ENCODE results near the gene C17orf113. TPM values are rescaled to one million over a fixed set of nuclear protein-coding genes. Genes with fewer than 3 reads are reported as not detected.

Gene C17orf113
- total and polyA plus RNA-seq, 10 donors, result 0.35 to 1.6 (median 0.63) TPM

GRCh38 chr17:41988418-41988817 is 62.0 kb downstream of the C17orf113 start:
- DNase-seq, result no peak
- H3K4me3 ChIP-seq, result no peak overlapping the region
- WGBS, 5 donors, result 96 to 99% (median 98%) methylated on average over 2 of the region's 2 CpGs
- TF ChIP-seq POLR2A (IDR thresholded peaks at IDR 0.05) (no peak), POLR2AphosphoS5 (IDR thresholded peaks at IDR 0.05) (no peak), CTCF (IDR thresholded peaks at IDR 0.05 in 8 of 11, conservative IDR thresholded peaks at IDR 0.05 in 3 of 11) (no peak)
- intact Hi-C loops (cut with DNase I; ENCODE audit: low total_unique reads), result no loop called here
- peaks cover 7 to 100% (median 95%) of the 10 kb centered on the region in 6 donors for H3K36me3 ChIP-seq
- no peaks in the 10 kb centered on the region for H3K27me3 ChIP-seq (replicated peaks in 1 of 7)
- H3K27ac ChIP-seq, result no peak overlapping the region
- H3K4me1 ChIP-seq, result peaks cover 0 to 11% (median 0%) of the 10 kb centered on the region in 6 donors
- H3K9me3 ChIP-seq, result no peaks in the 10 kb centered on the region

Other genes with a start within 250 kb of the C17orf113 start
- gene P3H4, start 238.7 kb downstream of the C17orf113 start, total RNA-seq, result 1 to 10 TPM; 5.5 to 7.1 (median 6.0) TPM
- gene P3H4, start 238.7 kb downstream of the C17orf113 start, polyA plus RNA-seq, result 1 to 10 TPM; 3.3 to 5.1 (median 3.5) TPM
- 10 to 100 TPM; 14.8 to 30.8 (median 16.7) TPM for gene FKBP10, start 237.6 kb downstream of the C17orf113 start, total RNA-seq
- gene FKBP10, start 237.6 kb downstream of the C17orf113 start, polyA plus RNA-seq, result 10 to 100 TPM in 1 of 3 donors, 1 to 10 TPM in 2; 9.6 to 18.9 (median 9.9) TPM
- gene NT5C3B, start 214.4 kb downstream of the C17orf113 start, total RNA-seq, result 10 to 100 TPM; 17.0 to 43.9 (median 26.0) TPM
- 10 to 100 TPM; 38.9 to 62.7 (median 60.9) TPM for gene NT5C3B, start 214.4 kb downstream of the C17orf113 start, polyA plus RNA-seq
- 1 to 10 TPM in 1 of 7 donors, under 1 TPM in 1, not detected in 5; 0.60 to 2.1 TPM for gene KLHL10, start 212.8 kb downstream of the C17orf113 start, total RNA-seq
- gene KLHL10, start 212.8 kb downstream of the C17orf113 start, polyA plus RNA-seq, result under 1 TPM; 0.03 to 0.20 (median 0.05) TPM
- 10 to 100 TPM; 10.1 to 25.2 (median 12.6) TPM for gene KLHL11, start 185.2 kb downstream of the C17orf113 start, total RNA-seq
- 1 to 10 TPM in 1 of 3 donors, under 1 TPM in 2; 0.17 to 1.1 (median 0.20) TPM for gene KLHL11, start 185.2 kb downstream of the C17orf113 start, polyA plus RNA-seq
- 100 to 1,000 TPM in 2 of 7 donors, 10 to 100 TPM in 5; 64.9 to 112 (median 87.6) TPM for gene ACLY, start 131.7 kb downstream of the C17orf113 start, total RNA-seq
- 10 to 100 TPM; 17.7 to 28.6 (median 21.6) TPM for gene ACLY, start 131.7 kb downstream of the C17orf113 start, polyA plus RNA-seq
- gene ODAD4, start 120.0 kb downstream of the C17orf113 start, total RNA-seq, result 1 to 10 TPM in 1 of 7 donors, under 1 TPM in 2, not detected in 4; 0.20 to 1.0 (median 0.52) TPM
- under 1 TPM; 0.22 to 0.35 (median 0.30) TPM for gene ODAD4, start 120.0 kb downstream of the C17orf113 start, polyA plus RNA-seq
- 10 to 100 TPM; 29.2 to 49.8 (median 44.2) TPM for gene CNP, start 83.8 kb downstream of the C17orf113 start, total RNA-seq
- gene CNP, start 83.8 kb downstream of the C17orf113 start, polyA plus RNA-seq, result 10 to 100 TPM; 22.3 to 41.6 (median 25.9) TPM
- 100 to 1,000 TPM in 1 of 7 donors, 10 to 100 TPM in 6; 60.6 to 108 (median 90.4) TPM for gene DNAJC7, start 33.2 kb downstream of the C17orf113 start, total RNA-seq
- 10 to 100 TPM; 68.5 to 75.7 (median 71.6) TPM for gene DNAJC7, start 33.2 kb downstream of the C17orf113 start, polyA plus RNA-seq
- 10 to 100 TPM; 20.7 to 38.8 (median 25.2) TPM for gene NKIRAS2, start 30.5 kb downstream of the C17orf113 start, total RNA-seq
- gene NKIRAS2, start 30.5 kb downstream of the C17orf113 start, polyA plus RNA-seq, result 10 to 100 TPM; 11.3 to 20.3 (median 12.4) TPM
- under 1 TPM in 5 of 7 donors, not detected in 2; 0.17 to 0.60 (median 0.44) TPM for gene ZNF385C, start 47.9 kb upstream of the C17orf113 start, total RNA-seq
- gene ZNF385C, start 47.9 kb upstream of the C17orf113 start, polyA plus RNA-seq, result under 1 TPM; 0.26 to 0.46 (median 0.38) TPM
- 10 to 100 TPM; 23.0 to 30.9 (median 25.5) TPM for gene DHX58, start 62.1 kb upstream of the C17orf113 start, total RNA-seq
- 10 to 100 TPM; 20.9 to 41.2 (median 38.1) TPM for gene DHX58, start 62.1 kb upstream of the C17orf113 start, polyA plus RNA-seq
- 10 to 100 TPM; 37.8 to 51.5 (median 47.1) TPM for gene KAT2A, start 70.8 kb upstream of the C17orf113 start, total RNA-seq
- gene KAT2A, start 70.8 kb upstream of the C17orf113 start, polyA plus RNA-seq, result 100 to 1,000 TPM; 101 to 168 (median 145) TPM
- gene HSPB9, start 72.2 kb upstream of the C17orf113 start, total RNA-seq, result under 1 TPM in 1 of 7 donors, not detected in 6; 0.19 TPM
- gene HSPB9, start 72.2 kb upstream of the C17orf113 start, polyA plus RNA-seq, result under 1 TPM; 0.11 to 0.17 (median 0.16) TPM
- 100 to 1,000 TPM; 120 to 181 (median 148) TPM for gene RAB5C, start 104.4 kb upstream of the C17orf113 start, total RNA-seq
- 100 to 1,000 TPM in 1 of 3 donors, 10 to 100 TPM in 2; 70.0 to 152 (median 89.2) TPM for gene RAB5C, start 104.4 kb upstream of the C17orf113 start, polyA plus RNA-seq
- under 1 TPM; 0.17 to 0.52 (median 0.26) TPM for gene KCNH4, start 130.5 kb upstream of the C17orf113 start, total RNA-seq
- under 1 TPM; 0.14 to 0.32 (median 0.15) TPM for gene KCNH4, start 130.5 kb upstream of the C17orf113 start, polyA plus RNA-seq
- not detected for gene HCRT, start 134.9 kb upstream of the C17orf113 start, total RNA-seq
- not detected for gene HCRT, start 134.9 kb upstream of the C17orf113 start, polyA plus RNA-seq
- 100 to 1,000 TPM in 3 of 7 donors, 10 to 100 TPM in 4; 29.4 to 122 (median 58.0) TPM for gene GHDC, start 143.9 kb upstream of the C17orf113 start, total RNA-seq
- gene GHDC, start 143.9 kb upstream of the C17orf113 start, polyA plus RNA-seq, result 10 to 100 TPM; 22.0 to 33.1 (median 26.1) TPM
- 100 to 1,000 TPM in 5 of 7 donors, 10 to 100 TPM in 2; 90.2 to 171 (median 103) TPM for gene STAT5B, start 225.8 kb upstream of the C17orf113 start, total RNA-seq
- 10 to 100 TPM; 26.4 to 34.7 (median 26.4) TPM for gene STAT5B, start 225.8 kb upstream of the C17orf113 start, polyA plus RNA-seq
- 100 to 1,000 TPM in 1 of 7 donors, 10 to 100 TPM in 6; 63.7 to 131 (median 76.5) TPM for gene STAT5A, start 237.9 kb upstream of the C17orf113 start, total RNA-seq
- gene STAT5A, start 237.9 kb upstream of the C17orf113 start, polyA plus RNA-seq, result 10 to 100 TPM; 22.7 to 42.3 (median 28.4) TPM

Measured in spleen (tissue), 11 donors.